GM10266 (cell line): ENCODE results near the gene CRABP2.

ENCODE experiments used
- DNase-seq: peaks from one replicate; pipeline ENCODE4 v3.0.0; 2012; ENCODE audit errors: extremely low spot score
- TF ChIP-seq, protein P1 (sequence below): IDR thresholded peaks from 2 replicates; pipeline ENCODE4 v1.5.1; 2012; ENCODE audit warnings: mild to moderate bottlenecking, low read depth; ENCODE audit not compliant: control insufficient read depth, insufficient read depth; ENCODE audit errors: missing control alignments

Gene CRABP2

DNA sequence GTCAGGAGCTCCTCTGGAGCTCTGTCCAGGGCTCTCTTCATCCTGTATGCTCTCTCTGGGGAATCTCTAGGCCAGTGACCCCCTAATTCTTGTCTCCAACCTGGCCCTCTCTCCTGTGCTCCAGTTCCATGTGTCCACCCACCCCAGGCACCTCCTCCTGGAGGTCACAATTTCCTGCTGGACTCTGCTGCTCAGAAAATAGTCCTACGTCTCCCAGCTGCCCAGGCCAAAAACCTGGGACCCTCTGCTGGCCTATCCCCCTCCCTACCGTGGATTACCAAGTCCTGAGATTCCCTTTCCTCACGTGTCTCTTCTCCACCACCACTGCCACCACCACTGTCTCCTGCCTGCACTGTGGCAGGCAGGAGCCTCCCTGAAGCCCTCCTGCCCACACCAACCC lies 39.8 kb downstream of the CRABP2 start:
- TF ChIP-seq, protein P1, sequence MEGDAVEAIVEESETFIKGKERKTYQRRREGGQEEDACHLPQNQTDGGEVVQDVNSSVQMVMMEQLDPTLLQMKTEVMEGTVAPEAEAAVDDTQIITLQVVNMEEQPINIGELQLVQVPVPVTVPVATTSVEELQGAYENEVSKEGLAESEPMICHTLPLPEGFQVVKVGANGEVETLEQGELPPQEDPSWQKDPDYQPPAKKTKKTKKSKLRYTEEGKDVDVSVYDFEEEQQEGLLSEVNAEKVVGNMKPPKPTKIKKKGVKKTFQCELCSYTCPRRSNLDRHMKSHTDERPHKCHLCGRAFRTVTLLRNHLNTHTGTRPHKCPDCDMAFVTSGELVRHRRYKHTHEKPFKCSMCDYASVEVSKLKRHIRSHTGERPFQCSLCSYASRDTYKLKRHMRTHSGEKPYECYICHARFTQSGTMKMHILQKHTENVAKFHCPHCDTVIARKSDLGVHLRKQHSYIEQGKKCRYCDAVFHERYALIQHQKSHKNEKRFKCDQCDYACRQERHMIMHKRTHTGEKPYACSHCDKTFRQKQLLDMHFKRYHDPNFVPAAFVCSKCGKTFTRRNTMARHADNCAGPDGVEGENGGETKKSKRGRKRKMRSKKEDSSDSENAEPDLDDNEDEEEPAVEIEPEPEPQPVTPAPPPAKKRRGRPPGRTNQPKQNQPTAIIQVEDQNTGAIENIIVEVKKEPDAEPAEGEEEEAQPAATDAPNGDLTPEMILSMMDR = no peak
- DNase-seq = no peak

DNA sequence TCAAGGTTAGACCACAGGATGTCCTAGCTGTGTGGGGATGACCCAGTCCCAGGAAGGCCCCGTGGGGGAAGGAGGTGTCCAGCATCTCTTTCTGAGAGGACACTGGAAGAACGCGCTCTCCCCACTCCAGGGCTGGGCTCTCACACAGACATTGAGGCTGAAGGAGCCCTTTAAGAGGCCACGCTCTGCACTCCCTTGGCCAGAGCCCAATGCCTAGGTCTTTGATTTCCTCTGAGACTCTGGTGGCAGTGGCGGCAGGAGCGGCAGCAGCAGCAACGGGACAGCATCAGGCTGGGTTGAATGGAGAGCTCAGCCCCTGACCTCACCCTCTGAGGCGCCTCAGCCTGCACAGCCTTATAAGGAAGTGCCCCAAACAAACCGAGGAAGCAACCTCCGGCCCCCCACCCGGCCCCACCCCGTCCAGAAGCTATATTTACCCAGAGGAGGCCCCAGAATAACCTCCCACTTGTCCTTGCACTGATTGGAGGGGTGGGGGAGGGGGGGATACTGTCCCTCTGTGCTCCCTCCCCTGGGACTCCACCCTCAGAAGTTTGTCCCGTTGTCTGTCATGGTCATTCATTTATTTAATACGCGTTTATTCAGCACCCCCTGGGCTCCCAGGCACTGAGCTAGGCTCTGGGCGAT lies 40.5 kb downstream of the CRABP2 start:
- TF ChIP-seq, protein P1 = no peak
- peak; percentile 78 for DNase-seq

DNA sequence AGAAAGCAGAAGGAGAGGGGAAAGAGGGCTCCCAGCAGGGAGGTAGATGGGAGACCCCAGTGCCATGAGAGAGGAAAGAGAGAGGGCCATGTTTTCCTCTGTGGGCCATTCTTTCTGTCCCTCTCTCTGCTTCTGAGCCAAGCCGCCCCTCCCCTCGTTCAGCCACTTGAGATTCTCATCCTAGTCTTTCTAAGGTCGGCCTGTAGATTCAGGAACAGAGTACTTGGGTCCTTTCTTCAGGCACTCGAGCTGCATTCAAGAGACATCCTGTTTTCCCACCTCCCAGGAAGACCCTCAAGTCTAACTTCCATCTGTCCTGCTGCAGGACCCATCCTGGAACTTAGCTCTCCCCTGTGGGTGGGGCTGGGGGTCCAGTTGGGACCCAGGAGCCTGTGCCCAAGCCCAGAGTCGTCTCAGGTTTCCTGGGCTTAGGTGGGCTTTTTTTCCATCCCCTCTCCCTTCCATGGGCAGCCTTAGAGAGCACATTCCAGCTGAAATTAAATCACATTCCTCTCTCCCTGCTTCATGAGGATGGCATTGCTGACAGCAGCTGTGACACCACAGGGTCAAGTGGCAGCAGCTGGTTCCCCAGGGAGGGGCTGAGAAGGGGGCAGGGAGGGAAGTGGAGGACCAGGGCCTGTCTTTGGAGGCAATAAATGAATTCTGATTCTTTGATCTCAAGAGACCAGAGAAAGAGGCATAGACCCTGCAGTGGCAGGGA lies 41.2 kb downstream of the CRABP2 start:
- TF ChIP-seq, protein P1 = no peak
- no peak for DNase-seq

DNA sequence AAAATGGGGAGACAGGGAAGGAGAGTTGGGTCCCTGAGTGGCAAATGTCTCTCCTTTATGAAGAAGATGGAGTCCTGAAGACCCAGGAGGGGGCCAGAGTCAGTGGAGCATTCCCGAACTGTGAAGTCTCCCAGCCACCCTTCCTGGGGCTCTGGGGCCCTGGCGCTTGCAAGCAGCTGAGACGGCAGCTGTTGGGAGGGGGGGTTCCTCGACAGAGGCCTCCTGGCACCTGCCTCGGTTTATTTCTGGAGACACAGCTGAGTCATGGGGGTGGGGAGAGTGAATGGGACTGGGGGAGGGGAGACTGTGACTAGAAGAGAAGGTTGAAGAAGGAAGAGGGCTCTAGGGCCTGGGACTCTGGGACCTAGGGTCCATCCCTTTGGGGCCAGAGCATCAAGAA lies 42.2 kb downstream of the CRABP2 start:
- TF ChIP-seq, protein P1 = no peak
- no peak for DNase-seq

DNA sequence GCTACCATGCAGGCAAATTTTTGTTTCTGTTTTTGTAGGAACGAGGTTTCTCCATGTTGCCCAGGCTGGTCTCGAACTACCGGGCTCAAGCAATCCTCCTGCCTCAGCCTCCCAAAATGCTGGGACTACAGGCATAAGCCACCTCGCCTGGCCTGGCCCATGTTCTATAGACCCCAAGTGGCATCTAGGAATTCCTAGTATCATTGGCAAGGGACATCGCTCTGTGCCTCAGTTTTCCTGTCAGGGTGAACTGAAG lies 42.7 kb downstream of the CRABP2 start:
- no peak for DNase-seq
- TF ChIP-seq, protein P1 = no peak

DNA sequence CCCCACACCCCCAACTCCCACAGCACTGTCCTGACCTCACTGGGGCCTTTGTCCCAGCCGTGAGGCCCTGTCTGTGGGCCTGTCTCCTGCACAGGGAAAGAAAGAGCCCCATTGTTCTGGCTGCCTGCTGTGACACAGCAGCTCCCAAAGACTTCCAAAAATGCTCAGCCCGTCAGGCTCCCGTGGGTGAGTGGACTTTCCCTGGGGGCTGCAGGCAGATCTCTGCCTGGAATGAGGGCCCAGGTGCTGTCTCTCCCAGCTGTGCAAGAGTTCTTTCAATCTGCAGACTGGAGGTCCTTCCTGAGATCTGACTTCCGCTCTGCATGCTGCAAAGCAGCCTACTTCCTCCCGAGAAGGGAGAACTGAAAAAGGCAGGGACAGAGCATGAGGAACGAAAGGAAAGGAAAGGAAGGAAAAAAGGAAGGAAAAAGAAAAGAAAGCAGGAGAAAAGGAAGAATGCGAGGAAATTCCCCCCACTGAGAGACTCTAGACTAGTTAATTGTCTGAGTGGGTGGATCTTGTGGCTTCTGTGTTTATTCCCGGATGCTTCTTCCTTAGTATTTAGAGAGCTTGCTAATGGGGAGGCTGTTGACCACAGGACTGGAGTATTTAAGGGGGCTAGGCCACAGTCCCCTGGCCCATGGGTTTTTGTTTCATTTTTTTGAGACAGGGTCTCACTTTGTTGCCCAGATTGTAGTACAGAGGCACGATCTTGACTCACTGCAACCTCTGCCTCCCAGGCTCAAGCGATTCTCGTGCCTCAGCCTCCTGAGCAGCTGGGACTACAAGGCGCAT lies 43.2 kb downstream of the CRABP2 start:
- TF ChIP-seq, protein P1 = no peak
- no peak for DNase-seq

DNA sequence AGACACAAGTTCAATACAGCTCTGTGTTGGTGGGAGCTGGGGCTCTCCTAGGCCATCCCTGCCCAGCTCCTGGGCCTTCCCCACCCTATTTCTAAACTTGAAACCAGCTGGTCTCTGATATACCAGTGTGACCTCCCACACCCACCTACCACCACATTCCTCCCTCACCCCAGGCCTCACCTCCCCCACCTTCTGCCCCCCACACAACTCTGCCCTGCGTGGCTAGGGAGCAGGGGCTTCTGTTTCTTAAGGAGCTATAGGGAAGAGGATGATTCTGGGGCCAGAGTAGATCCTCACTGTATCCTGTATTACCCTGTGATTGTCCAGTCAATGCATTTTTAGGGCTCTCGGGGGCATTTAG lies 44.7 kb downstream of the CRABP2 start:
- no peak for DNase-seq
- TF ChIP-seq, protein P1 = no peak
